GM21528 (cell line): ENCODE data around the gene ADAMTS6.
"Not testable (repeated sequence)": the region's sequence is repeated elsewhere in the genome, so short reads cannot be mapped to it uniquely, and the experiment has no call there.

ENCODE experiments used
- ATAC-seq: cut with Tn5 transposase; IDR thresholded peaks from one replicate; pipeline ENCODE4 v1.9.1; 2021; ENCODE audit warnings: mild to moderate bottlenecking, moderate library complexity; ENCODE audit not compliant: unreplicated experiment, low FRiP score

The ADAMTS6 gene

DNA sequence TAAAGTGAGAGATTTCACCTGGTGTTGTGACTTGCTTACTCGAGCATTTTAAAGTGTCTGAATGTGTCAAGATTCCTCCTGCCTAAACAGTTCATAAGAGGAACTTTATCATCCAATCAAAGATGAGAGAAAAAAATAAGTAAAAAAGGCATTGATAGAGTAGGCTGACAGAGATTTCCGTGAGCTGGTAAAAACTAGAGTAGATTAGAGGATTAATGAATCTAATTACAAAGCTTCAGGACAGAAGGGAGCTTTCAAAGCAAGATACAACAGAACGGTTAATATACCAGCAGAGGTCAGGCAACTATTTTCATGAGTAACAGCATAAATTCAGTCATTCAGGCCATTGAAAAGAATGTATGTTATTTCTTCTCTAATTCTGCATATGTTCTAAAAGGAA, 91.5 kb downstream of the ADAMTS6 start:
- no peak for ATAC-seq

DNA sequence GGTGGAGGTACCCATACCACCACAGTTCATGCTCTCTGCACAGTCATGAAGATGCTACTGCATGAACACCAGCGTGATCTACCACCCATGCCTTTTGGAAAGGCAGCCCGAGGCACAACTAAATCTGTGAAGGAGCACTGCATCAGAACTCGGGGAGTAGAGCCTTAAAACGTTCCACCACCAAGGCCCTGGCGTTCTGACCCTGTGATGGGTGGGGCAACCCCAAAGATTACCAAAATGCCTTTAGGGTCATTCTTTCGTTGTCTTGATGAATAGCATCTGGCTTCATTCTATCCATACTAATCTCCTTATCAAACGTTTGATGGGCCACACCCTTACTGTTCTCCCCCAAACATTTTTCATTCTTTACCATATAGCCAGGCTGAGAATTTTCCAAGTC, 97.9 kb downstream of the ADAMTS6 start:
- no peak for ATAC-seq

DNA sequence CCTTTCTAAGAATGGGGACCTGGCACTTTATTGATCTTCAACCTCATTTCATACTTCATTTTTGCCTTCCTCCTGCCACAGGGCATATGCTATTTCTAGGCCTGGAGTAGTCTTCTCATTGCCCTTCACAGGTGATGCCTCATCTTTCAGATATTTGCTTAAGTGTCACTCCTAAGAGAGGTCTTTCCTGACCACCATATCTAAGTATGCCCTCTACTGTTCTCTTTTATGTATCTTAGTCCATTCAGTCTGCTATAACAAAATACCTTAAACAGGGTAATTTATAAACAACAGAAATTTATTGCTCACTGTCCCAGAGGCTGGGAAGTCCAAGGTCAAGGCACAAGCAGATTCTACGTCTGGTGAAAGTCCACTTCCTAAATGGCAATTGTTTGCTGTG, 99.1 kb downstream of the ADAMTS6 start:
- no peak for ATAC-seq

DNA sequence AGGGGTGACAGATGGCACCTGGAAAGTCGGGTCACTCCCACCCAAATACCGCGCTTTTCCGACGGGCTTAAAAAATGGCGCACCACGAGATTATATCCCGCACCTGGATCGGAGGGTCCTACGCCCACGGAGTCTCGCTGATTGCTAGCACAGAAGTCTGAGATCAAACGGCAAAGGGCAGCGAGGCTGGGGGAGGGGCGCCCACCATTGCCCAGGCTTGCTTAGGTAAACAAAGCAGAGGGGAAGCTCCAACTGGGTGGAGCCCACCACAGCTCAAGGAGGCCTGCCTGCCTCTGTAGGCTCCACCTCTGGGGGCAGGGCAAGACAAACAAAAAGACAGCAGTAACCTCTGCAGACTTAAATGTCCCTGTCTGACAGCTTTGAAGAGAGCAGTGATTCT, 111.2 kb downstream of the ADAMTS6 start:
- not testable (repeated sequence) for ATAC-seq

DNA sequence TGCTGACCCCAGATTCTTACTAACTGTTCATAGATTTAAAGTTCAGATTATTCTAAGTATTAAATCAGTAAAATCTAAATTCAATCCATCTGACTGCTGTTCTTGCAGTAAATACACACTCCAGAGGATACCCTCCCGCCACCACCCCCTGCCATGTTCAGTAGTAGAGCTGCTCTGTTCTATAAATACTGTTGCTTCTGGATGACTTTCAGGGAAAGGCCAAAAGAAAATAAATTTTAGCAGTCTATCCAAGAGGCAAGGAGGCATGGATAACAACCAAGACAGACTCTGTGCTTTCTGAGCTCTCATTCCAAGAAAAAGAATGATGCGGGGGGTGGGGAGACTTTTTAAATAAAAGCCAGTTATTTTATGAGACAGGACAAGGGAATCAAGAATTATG, 115.1 kb downstream of the ADAMTS6 start:
- ATAC-seq, result no peak

DNA sequence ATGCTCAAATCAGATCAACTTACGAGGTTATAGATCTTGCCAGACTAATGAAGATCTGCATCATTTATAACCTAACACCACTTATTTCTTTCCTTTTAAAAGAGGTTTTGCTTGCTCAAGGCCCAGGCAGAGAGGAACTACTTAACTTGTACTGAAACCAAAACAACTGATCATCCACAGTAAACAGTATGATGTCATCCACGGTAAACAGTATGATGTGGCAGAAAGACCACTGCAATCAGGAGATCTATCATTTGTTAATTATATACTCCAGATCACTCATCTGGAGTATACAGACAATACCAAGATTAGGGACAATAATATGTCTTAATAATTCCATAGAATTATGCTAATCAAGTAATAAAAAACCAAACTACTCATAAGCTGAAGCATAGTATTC, 116.8 kb downstream of the ADAMTS6 start:
- ATAC-seq, result no peak

DNA sequence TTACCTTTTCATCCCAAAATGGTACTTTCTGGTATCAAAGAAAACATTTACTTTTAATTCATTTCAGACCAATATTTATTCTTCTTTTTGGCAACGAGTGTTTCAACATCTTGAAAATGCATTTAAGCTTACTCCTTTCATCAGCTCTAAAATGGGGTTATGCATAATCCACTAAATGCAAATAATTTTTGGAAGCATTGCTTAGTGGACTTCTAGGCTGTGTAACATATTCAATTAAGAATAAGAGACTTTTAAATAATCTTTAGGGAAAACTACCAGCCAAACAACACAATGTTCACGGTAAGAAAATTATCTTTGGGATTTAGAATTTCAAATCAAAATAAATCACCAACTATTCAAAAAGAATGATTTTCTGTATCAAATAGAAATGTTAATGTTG, 118.2 kb downstream of the ADAMTS6 start:
- ATAC-seq, result no peak

DNA sequence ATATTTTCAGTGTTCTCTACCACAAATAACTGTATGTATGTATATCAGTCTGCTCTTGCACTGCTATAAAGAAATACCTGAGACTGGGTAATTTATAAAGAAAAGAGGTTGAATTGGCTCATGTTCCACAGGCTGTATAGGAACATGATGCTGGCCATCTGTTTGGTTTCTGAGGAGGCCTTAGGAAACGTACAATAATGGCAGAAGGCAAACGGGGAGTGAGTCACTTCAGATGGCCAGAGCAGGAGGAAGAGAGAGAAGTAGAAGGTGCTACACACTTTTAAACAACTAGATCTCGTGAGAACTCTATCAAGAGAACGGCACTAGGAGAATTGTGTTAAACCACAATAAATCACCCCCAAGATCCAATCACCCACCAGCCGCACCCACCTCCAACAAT, 121.7 kb downstream of the ADAMTS6 start:
- no peak for ATAC-seq

DNA sequence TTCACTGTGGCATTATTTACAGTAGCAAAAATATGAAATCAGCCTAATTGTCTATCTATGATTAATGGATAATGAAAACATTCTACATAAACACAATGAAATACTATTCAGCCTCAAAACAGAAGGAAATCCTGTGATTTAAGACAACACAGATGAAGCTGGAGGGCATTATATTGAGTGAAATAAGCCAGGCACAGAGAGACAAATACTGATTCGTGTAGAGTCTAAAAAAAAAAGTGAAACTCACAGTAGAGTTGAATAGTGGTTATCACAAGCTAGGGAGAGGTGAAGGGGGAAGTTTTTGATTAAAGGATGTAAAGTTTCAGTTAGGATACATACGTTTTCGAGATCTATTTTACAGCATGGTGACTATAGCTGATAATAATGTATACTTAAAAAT, 122.2 kb downstream of the ADAMTS6 start:
- ATAC-seq, result no peak

DNA sequence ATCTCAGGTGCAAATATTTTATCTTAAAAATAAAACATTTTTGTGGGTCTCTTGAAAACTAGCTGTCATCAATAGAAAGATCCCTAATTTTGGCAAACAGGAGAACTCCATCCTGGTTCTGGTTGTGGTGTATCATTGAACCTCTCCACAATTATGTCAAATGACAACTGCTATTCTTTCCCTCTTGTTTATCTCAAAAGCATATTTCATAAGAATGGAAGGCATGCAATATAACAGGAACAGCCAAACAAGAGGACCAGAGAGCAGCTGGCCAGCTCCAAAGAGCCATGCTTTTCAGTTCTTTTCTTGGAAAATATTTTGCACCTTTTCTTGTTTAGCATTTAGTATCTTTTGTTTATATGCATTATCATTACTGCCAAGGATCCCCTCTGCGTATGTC, 125.4 kb downstream of the ADAMTS6 start:
- ATAC-seq, result no peak

DNA sequence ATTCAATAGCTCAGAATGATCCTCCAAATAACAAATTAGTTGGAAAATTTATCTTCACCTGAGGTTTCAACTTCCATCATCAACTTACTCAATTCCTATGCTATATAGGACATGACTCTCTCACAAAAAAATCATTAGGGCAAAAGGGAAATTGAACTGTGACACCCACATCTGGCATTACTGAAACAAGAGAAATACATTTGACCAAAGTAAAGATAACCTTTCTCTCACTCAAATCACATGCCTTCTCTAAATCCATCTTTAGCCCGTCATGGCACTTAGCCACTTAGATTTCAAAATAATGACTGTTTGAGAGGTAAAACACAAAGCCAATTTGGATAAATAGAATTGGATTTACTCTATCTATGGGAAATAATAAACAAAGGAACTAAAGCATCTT, 126.4 kb downstream of the ADAMTS6 start:
- no peak for ATAC-seq

DNA sequence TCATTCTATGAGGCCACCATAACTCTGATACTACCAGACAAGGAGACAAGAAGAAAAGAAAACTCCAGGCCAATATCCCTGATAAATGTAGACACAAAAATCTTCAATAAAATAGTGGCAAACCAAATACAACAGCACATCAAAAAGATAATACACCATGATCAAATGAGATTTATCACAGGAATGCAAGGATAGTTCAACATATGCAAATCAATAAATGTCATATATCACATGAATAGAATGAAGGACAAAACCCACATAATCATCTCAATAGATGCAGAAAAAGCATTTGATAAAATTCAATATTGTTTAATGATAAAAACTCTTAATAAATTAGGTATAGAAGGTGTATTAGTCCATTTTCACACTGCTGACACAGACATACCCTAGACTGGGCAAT, 139.9 kb downstream of the ADAMTS6 start:
- ATAC-seq, result no peak

DNA sequence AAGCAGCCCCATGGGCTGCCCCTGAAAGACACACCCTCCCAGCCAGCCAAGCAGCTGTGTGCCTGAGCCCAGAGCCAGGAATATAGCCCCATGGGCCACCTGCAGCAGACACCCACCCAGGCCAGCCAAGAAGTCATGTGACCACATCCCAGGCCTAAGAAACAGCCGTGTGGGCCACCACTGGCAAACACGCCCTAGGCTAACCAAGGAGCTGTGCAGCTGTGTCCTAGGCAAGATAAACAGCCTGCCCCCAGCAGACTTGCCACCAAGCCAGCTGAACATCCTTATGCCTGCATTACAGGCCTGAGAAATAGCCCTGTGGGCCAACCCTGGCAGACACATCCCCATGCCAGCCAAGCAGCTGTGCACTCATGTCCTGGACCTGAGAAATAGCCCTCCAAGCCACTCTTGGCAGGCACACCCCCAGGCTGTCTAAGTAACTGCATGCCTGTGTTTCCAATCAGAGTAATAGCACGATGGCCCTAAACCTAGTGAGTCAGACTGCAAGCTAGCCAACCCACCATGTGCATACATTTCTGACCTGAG, 143.0 kb downstream of the ADAMTS6 start:
- ATAC-seq, result no peak

DNA sequence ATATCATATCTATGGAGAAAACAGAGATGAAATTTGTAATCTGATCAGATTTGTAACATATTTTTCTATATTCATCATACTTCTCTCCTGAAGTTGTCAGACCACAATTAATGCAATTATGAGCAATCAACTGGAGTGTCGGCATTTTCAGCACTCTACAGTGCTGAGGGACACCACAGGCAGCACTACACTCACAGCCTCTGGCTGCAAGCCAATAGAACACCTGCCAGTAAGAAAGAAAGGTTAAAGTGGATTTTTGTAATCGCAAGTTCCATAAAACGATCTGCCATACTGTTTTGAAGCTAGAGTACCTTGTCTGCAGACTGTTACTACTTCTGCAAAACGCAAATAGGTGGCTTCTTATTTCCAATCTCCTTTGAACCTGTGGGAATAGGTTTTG, 147.6 kb downstream of the ADAMTS6 start:
- no peak for ATAC-seq

DNA sequence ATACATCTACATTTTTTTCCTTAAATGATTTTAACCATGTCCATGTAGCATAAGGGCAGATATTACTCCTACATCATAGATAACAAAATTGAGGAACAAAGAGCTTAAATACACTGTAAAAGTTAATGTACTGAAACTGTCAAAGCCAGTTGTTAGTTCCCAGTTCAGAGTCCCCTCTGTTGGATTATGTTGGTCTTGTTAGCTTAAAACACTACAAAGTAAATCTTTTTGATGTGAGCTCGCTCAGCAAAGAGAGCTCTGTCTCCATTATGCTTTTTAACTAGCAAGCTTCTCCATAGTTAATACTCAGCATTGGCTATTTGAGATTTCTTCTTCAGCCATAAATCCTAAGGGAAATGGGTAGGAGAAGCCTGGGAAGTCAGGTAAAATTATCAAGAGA, 149.1 kb downstream of the ADAMTS6 start:
- ATAC-seq, result no peak

DNA sequence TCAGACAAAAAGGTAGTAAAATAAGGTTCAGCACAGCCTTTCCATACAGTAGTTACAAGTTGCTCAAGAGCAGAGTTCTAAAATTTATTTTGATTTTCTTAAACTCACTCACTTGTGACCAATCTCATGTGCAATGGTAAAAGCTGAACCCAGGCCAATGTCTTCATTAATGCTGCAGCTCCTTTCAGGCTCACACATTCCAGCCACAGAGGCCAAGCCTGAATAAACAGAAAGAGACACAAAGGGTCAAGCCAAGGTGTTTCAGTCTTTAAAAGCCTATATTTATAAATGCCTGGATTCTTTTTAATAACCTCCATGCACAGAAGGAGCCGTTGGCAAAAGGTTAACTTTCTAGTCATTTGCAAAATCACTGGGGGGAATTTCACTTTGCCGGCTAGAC, 152.5 kb downstream of the ADAMTS6 start:
- no peak for ATAC-seq

DNA sequence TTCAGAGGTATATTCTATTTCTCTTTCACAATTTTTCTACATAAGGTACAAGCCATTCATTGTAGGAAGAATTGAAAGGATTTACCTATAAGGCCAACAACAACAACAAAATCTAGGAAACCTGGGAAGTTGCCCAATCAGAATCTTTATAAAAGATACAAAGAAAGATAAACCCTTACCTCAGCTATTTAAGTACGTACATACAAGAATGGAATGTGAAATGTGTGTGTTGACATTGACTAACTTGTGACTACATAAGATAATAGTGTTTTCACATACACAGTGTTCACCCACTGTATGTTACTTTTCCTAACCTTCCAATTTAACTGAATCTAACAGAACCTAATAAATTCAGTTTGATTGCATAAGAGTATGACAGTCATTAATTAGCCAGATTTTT, 154.1 kb downstream of the ADAMTS6 start:
- no peak for ATAC-seq

DNA sequence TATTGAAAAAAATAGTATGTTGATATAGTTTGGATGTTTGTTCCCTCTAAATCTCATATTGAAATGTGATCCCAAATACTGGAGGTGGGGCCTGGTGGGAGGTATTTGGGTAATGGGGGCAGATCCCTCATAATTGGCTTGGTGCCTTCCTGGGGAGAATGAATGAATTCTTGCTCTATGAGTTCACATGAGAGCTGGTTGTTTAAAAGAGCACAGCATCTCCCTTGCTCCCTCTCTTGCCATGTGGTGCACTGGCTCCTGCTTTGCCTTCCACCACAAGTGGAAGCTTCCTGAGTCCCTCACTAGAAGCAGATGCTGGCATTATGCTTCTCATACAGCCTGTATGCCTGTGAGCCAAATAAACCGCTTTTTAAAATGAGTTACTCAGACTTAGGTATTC, 154.8 kb downstream of the ADAMTS6 start:
- ATAC-seq, result no peak

DNA sequence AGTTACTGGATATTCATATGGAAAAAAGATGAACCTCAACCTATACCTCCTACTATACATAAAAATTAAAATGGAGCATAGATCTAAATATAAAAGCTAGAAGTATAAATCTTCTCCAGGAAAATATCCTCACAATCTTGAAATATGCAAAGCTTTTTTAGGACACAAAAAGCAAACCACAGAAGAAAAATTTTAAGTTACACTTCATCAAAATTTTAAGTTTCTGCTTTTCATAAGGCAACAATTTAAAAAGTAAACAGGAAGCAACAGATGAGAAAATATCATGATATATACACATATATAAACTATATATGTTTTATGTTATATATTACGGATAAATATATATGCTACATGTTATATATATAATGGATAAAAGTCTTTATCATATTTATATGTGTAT, 157.5 kb downstream of the ADAMTS6 start:
- ATAC-seq, result no peak

DNA sequence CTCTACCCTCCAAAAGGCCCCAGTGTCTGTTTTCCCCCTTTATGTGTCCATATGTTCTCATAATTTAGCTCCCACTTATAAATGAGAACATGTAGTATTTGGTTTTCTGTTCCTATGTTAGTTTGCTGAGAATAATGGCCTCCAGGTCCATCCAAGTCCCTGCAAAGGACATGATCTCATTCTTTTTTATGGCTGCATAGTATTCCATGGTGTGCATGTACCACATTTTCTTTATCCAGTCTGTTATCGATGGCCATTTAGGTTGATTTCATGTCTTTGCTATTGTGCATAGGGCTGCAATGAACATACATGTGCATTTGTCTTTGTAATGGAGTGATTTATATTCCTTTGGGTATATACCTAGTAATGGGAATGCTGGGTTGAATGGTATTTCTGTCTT, 161.0 kb downstream of the ADAMTS6 start:
- ATAC-seq, result not testable (repeated sequence)

DNA sequence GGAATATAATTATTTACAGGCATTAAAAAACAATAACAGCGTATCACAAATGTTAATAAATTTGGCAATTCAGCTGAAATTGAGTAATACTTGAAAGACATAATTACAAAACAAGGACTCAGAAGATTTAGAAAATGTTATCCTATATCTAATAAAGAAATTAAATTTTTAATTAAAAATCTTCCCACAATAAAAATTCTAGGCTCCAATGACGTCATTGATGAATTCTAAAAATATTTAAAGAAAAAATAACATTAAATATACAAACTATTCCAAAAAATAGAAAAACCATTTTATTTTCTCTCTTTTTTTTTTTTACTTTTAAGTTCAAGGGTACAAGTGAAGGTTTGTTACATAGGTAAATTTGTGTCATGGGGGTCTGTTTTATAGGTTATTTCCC, 161.5 kb downstream of the ADAMTS6 start:
- ATAC-seq, result no peak

DNA sequence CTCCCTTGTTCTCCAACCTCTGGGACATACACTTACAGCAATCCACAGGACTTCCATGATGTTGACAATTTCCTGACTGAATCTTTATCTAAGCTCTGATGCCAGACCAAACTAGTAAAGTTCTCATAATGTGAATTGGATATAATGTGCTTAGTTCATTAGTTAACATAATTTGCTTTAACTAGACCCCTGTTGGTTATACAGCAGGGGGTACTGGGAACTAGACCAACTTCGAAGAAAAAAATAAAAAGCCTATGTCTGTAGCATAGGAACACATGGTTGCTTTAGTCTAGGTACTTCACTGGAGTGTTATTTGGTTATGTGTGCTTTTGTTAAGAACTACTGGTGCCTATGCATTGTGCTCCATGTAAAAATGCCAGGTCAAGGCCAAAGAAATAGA, 173.8 kb downstream of the ADAMTS6 start:
- no peak for ATAC-seq

DNA sequence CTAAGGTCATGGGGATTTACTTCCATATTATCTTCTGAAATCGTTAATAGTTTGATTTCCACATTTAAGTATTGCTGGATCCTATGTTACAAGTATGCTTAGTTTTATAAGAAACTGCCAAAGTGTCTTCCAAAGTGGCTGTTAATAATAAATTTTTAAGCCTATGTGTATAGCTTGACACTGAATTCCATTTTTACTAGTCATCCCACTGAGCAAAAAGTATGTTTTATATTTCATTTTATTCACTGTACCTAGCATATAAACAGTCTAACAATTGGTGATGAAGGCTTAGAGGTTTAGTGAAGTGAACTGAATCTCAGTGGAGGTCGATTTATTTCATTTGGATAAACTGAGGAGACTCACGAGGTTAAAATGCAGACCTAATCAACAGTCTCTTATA, 174.6 kb downstream of the ADAMTS6 start:
- no peak for ATAC-seq
